GM11168 (cell line): ENCODE results near the gene PRCD.

Experiments
- in situ Hi-C: fragments of 300-500 bp; cut with MboI; formaldehyde crosslinking; loops from one replicate; pipeline ENCODE4 v1.12.0; 2022; ENCODE audit warnings: low sequenced_read_pairs; ENCODE audit not compliant: unreplicated experiment

Gene PRCD, protein sequence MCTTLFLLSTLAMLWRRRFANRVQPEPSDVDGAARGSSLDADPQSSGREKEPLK

DNA sequence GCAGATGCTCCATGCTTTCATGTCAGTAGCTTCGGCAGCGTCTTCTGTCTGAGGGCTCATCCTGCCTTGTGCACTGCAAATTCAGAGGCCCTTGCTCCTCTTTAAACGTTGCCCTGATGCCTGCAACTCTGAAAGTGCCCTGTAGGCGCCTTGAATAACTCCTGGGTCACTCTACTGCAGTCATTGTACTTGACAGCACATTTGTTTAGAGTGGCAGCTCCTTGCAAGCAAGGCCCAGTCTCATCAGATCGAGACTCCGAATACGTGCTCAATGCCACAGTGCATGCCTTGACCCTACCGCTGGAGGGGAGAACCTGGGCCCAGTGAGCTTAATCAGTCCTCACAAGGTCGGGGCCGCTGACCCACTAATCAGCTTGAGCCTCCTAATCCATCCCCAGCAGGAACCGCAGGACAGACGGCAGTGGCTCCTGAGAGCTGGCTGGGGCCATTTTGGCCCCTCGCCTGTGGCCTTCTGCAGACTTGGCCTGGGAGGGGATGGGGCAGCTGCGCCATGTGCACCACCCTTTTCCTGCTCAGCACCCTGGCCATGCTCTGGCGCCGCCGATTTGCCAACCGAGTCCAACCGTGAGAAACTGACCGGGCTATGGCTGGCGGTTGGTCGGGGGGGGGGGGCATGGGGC lies at the start of gene PRCD:
Gene PRCD, plus strand, starts transcription at position 414 of the 641 bp plus-strand sequence. Its CDS starts 98 bp downstream, at position 512.
- in situ Hi-C loops: no loop called here

DNA sequence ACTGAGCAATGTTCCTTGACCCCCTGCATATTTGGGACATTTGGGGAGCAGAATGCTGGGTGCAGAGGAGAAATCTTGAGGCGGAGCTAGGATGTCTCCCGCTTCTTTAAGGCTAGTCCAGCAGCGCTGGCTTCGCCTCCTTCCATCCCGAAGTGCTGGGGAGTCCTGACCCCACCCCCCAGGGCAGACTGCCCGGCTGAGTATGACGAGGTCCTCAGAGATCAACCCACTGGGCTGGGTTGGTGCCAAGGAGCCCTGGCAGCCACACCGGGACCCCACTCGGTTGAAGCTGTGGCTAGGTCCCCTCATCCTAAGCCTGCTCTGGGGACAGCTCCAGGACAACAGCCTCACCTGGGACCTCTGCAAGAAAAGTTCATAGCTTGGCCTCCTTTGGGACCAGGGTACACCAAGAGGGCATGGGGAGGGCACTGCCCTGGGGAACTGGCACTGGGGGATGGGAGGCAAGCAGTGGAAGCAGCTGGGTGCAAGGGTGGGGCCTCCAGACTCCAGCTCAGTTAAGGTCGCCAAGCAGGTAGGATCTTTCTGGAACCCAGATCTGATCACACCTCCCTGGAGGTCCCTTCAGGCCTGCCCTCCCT lies 49.6 kb upstream of the PRCD start:
- in situ Hi-C loops: no loop called here

DNA sequence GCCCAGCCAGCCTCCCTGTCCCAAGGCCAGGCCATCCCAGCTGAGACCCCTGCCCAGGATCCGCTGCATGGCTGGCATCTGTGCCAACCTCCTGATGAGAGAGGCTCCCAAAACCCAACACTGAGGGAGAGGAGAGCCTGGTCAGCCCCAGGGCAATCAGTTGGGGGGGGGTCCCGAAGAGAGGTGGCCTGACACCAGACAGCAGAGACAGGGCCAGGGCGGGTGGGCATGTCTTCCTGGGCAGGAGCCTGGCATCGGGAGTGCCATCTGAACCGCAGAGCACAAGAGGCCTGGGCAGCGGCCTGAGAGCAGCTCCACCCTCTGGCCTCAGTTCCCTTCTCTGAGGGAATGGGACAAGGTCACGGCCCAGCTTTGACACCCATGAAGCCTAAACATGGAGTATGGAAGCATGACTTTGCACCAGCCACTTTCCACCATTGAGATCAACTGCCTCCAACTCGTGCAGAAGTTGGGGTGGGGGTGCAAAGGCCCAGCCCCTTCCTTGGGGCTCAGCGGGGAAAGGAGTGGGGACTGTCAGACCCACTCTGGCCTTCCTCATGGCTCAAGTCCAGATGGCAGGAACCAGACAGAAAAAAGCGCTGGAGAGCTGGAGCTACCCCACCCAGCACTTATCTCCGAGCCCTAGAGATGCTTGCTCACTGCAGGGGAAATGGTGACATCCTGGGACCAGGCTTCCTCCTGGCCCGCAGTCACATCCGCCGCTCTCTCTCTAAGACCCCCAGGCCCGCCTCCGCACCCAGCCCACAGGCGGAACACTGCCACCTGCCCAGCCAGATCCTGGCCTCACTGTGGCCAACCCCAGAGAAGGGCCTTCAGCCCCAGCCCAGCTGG lies 48.3 kb upstream of the PRCD start:
- in situ Hi-C loops: no loop called here

DNA sequence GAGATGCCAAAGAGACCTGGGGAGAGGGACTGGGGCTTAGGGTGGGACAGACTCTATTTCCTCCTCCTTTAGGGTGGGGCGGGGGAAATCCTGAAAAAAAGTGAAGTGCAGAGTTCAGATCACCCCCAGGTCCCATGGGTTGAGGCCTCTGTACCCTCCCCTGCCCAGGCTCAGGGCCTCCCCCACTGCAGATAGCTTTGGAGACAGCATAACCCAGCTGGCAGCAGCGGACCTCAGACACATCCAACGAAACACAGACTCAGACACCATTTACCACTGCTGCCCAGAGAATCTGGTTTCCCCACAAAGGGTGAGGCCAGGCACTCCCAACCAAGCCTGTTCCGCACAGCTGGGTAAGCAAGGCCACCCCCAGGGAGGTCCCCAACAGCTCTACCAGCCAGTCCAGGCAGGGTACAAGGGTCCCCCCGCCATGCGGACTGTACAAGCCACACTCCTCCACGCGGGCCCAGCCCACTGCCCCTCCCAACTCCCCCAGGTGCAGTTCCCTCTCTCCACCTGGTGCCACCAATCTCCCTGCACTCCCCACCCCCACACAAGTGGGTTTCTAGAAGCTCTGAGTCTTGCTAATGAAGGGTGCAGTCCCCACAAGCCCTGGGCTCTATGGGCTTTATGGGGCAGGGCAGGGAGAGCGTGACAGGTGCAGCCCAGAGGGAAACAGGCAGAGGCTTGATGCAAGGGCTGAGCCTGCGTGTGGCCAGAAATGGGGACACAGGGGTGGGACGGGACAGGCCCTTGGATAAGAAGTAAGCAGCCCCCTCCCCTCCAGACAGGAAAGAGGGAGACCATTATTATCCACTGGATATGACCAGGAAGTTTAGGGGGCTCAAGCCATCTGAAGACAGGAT lies 47.5 kb upstream of the PRCD start:
- in situ Hi-C loops: no loop called here

DNA sequence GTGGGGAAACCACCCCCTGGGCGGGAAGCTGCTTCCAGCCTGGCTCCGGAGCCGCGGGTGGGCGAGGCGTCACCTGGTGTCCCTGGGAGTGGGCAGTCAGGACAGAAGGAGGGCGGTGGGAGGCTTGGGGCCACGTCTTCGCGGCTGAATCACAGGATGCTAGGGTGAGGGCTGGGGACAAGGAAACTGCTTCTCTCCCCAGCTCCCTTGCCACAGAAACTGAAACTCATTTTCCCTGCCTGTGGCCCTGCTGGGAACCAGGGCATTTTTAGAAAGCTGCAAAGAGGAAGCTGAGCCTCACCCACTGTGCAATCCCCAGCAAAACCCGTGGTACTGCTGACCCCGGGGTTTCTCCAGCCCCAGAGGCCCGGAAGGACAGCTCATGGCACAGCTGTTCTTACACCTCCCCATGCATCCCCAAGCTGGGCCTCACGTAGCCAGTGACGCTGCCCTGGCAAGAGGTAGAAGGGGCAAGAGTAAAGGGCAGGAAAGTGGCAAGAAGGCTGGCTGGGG lies 46.8 kb upstream of the PRCD start:
- in situ Hi-C loops: no loop called here

DNA sequence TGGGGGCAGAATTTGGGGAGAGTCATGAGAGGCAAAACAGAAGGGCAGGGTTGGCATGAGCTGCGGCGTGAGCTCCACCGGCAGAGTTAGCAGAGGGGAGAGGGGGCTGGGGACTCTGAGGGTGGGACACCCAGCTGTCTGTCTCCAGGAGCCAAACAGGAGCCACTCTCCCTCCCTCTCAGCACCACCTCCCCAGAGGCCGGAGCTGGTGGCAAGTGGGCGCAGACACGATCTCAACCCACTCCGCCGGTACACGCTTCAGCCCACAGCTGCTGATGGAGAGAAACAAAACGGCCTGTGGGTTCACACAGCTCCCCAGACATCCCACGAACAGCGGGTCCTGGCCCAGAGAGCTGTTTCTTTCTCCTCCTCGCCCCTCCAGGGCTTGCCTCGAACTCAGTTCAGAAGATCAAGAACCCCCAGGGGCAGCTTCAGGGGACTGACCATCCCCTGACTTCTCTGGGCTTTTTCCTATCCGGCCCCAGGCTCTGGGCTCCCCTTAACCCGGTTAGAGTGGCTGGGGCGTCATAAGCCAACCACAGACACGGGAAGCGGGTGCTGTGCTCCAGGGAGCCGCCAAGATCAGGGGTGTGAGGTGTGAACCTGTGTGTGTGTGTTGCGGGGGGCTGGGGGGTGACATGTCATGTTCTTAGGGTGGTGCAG lies 46.2 kb upstream of the PRCD start:
- in situ Hi-C loops: no loop called here

DNA sequence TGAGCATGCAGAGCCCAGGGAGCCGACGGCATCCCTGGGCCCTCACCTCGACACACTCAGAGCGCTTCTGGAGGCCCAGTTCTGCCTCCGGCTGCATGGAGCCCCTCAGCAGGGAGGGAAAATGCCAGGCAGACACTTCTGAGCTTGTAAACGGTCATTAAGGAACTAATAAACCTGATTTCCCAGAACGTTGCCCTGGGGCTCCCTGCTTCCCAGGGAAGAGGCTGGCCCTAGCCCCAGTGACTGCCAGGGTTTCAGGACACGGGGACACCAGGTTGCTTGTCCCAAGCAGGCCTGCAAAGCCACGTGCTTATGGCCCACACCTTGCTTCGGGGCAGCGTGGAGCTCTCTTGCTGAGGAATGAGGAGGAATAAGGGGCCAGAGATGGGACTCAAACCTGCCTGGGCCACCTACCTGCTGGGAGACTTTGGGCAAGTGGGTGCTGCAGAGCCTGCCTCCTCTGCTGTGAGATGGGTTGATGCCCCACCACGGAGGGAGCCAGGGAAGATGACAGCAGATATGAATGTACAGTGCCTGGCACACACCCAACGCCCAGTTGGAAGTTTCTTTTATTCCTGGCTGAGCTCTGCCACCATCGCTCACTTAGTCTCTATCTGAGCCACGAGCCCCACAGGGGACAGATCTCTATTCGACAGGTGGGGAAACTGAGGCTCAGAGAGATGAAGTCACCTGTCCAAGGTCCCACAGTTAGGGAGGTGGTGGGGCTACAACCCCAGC lies 44.0 kb upstream of the PRCD start:
- in situ Hi-C loops: no loop called here

DNA sequence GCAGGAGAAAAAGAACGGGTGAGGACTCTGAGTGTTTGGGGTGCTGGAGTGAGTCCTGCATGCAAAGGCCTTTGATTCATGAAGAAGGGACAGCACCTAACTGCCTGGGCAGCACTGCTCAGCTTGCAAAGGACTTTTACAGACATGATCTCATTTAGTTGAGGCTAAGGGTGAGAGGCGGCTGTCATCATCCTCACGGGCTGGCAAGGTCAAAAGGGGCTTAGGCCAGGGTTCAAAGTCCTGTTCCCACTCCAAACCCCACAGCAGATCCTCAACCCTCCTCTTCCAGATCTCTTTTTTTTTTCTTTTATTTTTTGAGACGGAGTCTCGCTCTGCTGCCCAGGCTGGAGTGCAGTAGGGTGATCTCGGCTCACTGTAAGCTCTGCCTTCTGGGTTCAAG lies 43.4 kb upstream of the PRCD start:
- in situ Hi-C loops: no loop called here

DNA sequence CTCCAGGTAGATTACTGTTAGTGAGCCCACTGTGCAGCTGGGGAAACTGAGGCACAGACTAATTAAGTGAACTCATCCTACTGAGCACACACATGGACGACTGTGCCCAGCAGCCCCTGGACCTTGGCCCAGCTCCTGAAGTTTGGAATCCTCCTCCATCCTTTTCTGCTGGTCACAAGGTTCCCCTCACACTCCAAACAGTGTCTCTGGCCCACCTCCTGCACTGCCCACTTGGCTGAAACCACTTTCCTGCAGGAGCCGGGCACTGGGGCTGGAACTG lies 42.2 kb upstream of the PRCD start:
- in situ Hi-C loops: no loop called here

DNA sequence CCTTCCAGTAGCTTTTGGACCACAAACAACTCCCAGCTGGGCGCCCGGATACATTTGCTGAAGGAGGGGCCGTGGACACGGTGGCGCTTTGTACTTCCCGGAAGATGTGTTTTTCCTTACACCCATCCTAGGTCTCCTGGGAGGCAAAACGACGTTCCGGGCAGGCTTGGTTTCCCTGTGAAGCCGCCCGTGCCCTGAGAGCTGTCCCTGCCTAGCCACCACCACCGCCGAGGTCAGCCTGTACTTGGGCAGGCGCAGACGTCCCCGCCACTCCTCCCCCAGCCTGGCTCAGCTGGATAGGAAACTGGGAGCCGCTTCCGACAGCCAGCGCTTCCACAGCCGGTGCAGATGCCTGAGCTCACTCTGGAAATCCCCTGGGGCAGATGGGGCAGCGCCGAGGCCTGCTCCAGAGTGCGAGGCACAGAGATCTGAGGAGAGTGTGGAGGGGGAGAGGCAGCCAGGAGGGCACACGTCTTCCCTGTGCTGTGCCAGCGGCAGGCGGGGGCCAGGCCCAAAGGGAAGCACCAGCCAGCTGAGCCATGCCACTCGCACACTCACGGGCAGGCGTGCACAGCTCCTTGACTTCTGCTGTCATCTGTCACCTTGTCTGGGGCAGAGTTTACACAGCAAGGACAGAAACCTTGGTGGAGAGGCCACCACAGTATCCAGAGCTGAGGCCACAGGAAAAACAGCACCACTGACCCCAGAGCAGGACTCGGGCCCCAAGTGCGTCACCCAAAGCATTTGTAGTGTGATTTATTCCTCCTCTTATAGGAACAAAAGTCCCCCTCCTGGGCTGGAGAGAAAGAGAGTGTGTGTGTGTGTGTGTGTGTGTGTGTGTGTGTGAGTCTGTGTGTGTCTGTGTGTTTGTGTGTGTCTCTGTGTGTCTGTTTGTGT lies 41.6 kb upstream of the PRCD start:
- in situ Hi-C loops: no loop called here

DNA sequence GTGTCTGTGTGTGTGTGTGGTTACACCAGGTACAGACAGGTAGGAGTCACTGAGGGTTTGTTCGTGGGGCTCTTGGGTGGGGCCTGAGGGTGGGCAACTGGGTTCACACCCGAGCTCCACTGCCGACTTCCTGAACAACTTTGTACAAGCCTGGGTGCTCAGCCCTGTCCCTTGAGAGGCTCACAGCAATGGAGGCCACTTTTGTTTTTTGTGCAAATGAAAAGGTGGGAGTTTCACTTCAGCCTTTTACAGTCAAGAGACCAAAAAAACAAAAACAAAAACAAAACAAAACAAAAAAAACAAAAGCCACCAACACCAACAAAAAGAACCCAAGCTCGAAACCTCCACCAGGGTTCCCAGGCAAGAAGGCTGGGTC lies 41.0 kb upstream of the PRCD start:
- in situ Hi-C loops: no loop called here

DNA sequence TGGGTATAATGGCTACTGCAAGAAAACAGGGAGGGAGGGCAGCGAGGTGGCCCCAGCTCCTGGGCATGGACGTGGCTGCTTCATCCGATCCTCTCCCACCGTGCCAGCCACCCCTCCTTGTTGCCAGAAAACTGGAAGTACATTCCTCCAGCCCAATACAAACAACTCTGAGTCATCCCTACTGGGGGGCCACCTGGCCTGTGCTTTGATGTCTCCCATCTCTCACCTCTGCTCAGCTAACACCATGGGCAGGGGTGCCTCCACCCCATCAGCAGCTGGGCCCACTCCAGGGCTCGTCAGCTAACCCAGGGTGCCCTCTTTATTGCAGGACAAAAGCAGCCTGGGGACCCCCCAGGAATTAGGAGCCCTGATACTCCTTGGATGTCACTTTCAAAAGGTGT lies 40.6 kb upstream of the PRCD start:
- in situ Hi-C loops: no loop called here

DNA sequence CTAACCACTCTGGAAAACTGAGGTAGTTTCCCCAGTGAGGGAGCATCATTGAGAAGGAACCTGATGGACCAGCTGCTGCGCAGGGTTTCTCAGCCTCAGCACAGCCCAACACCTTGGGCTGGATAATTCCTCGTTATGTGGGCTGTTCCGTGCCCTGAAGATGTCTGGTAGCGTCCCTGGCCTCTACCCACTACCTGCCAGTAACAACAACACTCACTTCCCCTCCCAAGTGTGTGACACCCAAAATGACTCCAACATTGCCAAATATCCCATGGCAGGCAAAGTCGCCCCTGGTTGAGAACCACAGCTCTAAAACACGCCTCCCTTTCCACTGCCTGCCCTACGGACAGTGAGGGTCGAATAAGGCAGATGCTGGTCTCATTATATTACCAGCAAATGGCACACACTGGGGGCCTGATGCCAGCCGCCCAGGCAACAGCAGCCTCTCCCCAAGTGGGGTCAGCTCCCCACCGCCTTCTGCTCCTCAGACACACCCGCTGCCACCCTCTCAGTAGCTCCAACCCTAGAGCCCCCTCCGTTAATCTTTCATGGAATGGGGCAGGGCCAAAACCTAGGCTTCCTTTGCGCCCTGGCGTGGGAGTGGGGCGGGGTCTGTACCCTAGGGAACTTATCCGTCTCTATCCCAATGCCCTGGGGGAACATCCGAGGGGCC lies 39.6 kb upstream of the PRCD start:
- in situ Hi-C loops: no loop called here

DNA sequence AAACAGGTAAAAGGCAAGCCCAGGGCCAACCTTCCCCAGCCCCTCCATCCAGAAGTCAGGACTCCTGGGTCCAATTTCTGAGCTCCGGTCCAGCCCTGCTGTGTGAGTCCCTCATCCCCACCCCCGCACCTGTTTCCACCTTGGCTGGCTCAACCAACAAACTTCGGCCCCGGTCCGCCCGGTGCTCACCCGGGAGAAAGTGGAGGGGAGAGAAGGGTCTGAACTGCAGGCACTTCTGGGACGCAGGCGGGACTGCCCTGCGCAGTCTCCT lies 39.2 kb upstream of the PRCD start:
- in situ Hi-C loops: no loop called here

DNA sequence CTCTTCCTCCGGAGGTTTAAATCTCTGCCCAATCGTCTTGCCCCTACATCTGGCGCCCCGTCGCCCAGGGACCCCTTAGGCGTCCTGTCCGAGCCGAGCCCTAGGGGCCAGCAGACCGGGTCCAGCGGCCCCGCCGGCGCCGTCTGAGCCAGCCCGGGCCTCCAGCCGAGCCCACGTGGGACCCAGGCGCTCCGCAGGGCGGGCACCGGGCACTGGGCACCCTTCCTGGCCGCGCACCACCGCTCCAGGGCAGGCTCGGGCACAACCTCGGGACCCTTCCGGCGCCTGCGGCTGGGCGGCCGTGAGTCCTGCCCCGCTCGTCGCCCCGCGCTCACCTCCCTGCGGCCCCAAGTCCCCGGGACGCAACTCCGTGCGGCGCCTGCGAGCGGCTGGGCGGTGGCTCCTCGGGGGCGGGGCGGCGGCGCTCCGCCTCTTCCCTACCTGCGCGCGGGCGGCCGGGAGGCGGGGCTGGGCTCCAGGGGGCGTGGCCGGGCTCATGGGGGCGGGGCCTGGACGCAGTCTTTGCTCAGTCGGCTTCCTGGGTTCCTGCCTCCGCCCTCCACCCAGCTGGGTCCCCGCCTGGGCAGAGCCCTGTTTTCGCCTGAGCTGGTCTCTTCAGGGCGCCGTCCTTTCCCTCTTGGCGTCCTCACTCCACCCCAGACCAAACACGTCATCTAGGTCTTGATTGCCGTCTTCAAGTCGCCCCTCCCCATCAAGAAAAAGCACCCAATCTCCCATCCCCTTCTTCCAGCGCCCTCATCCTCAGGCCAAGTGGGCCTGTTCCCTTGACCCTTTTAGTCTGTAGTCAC lies 38.6 kb upstream of the PRCD start, which contains the start of gene RHBDF2:
Gene RHBDF2, minus strand, starts transcription at position 406 of the 809 bp plus-strand sequence. CDS start 19,899 bp downstream, outside the sequence.
- in situ Hi-C loops: no loop called here

DNA sequence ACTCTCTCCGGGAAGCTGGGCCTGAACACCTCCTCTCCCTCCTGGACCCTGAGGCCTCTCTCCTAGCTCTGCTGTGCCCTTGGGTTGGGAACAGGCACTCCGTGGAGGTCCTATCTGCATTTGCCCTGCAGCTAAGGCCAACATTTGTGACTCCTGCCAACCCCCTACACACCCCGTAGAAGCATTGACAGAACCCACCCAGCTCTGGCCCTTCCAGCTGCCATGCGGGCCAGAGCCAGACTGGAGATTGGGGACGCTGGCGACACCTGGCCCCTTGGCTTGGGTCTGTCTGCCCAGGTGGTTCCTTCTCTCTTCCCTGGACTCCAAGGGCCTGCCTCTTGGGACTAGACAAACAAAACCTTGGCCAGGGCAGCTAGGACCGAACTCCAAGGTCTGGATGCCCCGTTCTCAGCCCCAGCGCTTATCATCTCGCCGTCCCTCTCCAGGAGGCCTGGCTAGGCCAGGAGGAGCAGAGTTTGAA lies 38.0 kb upstream of the PRCD start:
- in situ Hi-C loops: no loop called here
